Measurements from ENCODE around the gene SHISA8.
"Not testable (repeated sequence)": the region's sequence is repeated elsewhere in the genome, so short reads cannot be mapped to it uniquely, and the experiment has no call there.

The SHISA8 gene

DNA sequence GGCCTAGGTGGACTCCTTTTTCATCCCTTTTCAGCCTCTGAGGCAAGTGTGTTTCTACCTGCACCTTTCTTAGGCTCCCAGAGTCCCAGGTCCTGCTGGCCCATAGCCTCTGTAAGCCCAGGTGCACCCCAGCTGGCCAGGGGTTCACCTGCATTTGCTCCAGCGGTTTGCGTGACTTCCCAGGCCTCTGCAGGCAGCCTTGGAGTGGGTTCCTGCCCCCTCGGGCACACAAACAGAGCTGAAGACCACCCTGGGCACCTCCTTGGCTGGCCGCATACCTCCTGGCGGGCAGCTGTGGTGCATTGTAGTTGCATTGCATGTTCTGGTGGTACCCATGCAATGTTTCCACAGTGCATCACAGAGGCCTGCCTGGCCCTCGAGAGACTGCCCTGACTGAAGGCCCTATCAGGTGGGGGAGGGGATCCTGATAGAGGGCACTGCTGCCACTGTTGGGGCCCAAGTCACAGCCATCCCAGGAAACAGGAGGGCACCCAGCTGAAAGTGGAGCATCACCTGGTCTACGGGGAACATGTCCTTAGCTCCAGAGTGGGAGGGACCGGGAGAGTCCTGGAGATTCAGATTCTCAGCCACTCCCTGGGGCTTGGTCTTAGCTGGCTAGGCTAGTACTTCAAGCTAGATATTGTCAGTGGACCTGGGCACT, 14.1 kb downstream of the SHISA8 start:
- in situ Hi-C loops (cut with MboI; ENCODE audit: low sequenced_read_pairs) = no loop called here

DNA sequence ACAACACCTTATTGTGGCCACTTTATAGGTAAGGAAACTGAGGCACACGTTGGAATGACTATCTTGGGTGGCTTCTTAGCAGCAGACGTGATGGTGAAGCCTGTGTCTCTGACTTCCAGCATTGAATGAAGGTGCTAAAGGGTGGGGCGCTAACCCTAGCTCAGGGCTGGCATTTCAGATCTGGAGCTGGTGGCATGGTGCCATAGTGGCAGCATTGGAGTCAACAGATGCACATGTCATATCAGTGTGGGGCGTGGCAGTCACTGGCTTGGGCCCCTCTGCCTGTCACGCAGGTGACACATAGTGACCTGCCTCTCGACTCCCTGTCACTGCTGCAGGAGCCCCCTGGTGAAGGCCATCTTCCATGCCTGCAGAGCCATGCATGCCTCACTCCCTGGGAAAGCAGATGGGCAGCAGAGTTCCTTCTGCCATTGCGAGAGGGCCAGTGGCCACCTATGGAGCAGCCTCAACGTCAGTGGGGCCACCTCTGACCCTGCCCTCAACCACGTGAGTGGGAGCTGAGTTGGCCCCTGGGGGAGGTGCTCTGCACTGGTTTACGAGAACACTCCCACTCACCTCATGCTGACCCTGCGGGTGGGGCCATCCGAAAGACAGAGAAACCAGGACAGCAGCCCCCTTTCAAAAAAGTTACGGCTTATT, 14.8 kb downstream of the SHISA8 start:
- in situ Hi-C loops (cut with MboI; ENCODE audit: low sequenced_read_pairs) = no loop called here

DNA sequence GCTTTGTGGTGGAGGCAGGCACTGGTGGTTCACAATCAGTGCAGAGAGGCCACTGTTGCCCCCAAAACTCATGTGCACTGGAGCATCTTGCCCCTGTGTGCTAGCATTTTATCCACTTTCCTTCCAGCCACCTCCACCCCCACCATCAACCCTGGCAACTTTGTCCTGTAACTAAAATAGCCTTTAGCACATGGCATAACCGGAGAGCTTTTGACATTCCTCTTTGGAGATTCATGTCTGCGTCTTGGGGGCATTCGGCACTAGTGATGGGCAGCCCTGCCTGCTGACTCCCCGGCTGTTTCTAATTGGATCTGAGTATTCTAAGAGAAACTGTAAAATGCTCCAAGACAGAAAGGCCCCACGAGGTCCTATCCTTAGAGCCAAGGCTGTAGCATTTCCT, 15.8 kb downstream of the SHISA8 start:
- in situ Hi-C loops (cut with MboI; ENCODE audit: low sequenced_read_pairs) = no loop called here

DNA sequence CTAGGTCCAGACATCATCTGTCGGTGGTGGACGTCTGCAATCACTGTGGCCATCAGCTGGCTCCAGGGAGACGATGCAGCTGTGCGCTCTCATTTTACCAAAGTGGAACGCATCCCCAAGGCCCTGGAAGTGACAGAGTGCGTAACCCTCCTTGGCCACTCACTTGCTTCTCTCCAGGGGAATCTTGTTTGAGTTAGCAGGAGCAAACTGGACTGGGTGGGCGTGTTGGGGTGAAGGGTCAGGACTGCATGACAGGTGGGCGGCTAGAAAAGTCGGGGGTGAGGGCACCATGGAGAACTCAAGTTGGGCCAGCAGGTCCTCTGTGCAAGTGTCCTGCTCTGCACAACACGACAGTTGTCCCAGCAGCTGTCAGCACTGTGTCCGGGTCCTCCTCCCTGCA, 16.2 kb downstream of the SHISA8 start:
- in situ Hi-C loops (cut with MboI; ENCODE audit: low sequenced_read_pairs) = no loop called here

DNA sequence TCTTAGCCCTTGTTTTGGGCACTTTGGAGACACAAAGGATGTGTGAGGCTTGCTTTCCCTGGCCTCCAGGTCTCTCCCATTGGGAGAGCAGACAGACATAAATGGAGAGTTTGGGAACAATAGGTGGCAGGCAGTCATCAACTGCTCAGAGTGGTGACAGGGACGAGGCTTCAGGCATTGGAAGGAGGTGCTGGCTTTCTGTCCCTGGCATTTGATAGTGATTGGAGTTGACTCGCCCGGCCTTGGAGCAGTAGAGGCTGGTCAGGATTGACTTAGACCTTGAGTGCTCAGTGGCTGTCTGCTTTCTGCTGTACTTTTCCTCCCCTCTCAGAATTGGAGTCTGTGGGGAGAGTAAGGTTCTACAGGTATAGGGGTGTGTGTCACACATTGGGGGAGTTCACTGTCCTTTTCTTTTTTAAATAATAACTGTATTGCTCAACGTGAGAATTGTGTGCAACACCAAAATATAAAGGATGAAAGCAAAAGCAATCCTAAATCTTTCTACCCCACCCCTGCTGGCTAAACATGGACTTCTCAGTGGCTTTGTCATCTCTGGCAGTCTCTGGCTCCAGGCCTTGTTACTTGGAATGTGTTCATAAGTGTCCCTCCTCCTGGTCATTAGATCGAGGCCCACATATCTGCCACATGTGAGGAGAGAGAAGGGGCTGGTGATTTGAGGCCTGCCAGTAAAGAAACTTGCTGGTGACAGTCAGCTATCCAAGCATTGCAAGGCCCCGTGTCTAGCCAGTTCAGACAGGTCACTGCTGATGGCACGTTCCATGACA, 21.1 kb downstream of the SHISA8 start:
- in situ Hi-C loops (cut with MboI; ENCODE audit: low sequenced_read_pairs) = no loop called here

DNA sequence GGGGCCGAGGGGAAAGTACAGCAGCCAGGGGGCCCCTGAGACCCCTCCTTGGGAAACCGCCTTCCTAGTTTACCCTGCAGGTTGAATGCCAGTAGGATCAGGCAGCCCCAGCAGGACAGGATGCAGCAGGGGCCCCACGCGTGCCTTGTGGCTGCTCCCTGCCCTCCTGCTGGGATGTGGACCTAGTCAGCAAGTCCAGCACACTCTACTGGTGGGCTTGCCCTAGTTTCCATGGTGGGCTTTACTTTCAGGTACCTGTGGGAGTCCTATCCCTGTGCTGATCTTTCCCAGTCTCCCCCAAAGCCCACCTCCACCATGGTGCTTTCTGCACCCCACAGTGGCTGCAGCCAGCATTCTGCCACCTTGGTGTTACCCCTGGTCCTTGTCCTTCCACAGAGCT, 22.2 kb downstream of the SHISA8 start:
- in situ Hi-C loops (cut with MboI; ENCODE audit: low sequenced_read_pairs) = no loop called here

DNA sequence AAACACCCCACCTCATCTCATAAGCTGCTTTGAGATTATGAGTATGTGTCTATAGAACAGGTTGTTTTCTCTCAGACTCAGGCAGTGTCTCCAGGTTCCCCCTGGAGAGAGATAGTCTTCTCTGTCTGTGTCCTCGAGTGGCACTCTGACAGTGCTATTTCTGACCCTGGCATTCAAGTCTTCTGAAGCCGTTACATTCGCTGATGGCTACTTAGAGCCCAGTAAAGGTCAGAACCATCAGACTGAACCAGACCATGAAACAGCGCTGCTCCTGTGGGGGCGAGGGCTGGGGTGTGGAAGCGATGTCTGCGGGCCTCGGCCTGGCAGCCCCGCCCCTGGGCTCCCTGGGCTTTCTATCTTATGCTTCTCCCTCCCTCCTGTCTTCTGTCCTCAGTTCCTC, 23.5 kb downstream of the SHISA8 start:
- in situ Hi-C loops (cut with MboI; ENCODE audit: low sequenced_read_pairs) = no loop called here

DNA sequence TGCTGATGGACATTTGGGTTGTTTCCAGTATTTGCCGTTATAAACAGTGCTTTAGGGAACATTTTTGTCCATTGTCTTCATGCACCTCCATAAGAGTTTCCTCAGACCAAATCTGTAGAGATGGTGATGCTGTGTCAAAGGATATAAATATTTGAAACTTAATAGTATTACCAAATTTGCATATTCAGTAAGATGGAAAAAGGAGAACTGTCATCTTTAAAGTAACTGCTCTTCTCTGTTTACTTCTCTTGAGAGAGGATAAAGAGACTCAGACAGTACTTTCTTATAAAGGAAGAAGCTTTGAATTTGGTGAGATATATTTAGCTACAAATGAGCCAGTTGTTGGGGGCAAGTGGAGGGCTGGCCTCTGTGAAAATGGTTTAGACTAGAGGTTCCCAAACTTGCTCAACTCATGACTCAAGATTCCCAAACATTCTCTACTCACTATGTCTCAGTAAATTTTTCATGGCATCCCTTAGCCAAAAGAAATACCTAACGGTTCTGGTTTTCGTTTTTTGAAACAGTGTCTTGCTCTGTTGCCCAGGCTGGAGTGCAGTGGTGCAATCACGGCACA, 26.2 kb downstream of the SHISA8 start:
- in situ Hi-C loops (cut with MboI; ENCODE audit: low sequenced_read_pairs) = no loop called here

DNA sequence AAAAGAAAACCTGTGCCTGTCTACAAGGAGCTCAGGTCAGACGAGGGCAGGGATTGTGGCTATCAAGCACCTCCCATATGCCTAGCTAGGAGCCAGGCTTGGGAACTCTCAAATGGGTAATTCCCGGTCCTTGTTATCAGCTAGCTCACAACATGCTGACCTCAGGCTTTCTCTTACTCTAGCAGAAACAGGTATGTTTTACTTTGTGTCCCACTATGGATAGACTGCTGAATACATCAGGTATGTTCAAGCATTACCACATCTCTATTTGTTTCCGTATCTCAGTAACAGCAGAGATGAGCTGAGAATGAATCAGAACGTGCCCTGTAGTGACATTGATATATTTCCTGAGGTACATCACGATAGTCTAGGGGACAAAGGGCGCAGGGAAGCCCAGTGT, 29.4 kb downstream of the SHISA8 start:
- in situ Hi-C loops (cut with MboI; ENCODE audit: low sequenced_read_pairs) = no loop called here

DNA sequence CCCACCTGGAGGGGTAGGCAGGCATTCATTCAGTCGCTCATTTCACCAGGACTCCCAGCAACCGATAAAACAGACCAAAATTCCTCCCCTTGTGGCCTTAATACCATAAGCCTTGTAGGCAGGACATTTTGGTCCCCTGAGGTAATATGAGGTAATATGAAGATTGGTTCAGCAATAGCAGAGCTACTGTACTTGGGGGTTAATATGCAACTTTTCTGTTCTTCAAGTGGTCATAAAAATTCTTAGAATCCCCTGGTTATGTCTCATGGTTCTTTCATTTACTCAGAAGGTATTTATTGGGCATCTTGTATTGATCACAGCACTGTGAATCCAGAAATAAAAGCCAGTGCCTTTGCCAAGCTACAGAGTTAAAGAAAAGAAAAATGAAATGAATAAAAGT, 29.8 kb downstream of the SHISA8 start:
- in situ Hi-C loops (cut with MboI; ENCODE audit: low sequenced_read_pairs) = no loop called here

DNA sequence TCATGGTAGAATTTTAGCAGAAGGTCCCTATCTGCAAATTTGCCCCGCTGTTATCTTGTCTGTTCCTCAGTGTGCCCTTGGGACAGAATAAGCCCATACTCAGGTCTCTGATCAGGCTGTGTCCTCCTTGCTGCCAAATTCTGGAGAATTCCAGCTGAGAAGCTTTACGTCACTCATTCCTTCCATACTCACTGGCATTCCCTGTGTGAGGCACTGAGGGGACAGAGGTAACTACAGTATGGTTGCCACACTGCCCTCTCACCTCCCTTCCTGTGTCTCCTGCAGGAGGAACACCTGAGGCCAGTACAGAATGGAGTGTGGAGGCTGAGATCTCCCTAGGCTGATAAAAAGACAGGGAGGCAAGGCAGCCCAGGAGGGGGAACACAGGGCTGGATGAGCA, 31.5 kb downstream of the SHISA8 start:
- in situ Hi-C loops (cut with MboI; ENCODE audit: low sequenced_read_pairs) = no loop called here

DNA sequence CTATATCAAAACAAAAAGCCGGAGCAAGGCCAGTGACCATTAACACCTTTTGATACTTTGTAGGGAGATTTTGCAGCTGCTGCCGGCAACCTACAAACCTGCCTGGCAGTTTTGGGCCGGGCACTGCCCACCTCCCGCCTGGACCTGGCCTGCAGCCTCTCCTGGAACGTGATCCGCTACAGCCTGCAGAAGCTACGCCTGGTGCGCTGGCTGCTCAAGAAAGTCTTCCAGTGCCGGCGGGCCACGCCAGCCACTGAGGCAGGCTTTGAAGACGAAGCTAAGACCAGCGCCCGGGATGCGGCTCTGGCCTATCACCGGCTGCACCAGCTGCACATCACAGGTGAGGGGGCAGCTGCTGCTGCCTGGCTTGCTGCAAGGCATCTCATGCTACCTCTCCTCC, 34.2 kb downstream of the SHISA8 start:
- in situ Hi-C loops (cut with MboI; ENCODE audit: low sequenced_read_pairs) = no loop called here

DNA sequence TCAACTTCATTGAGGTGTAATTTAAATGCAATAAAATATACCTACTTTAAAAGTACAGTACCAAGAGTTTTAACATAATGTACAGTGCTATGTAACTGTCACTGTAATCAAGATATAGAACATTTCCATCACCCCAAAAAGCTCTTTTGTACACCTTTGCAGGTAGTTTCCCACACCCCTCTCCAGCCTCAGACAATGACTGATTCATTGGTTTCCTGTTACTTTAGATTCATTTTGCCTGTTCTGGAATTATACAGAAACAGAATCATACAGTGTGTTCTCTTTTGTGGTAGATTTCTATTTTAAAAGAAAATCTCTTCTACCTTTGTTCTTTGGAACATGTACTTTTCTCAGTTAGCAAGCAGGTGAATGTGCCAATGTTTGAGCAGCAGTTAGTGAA, 38.2 kb downstream of the SHISA8 start:
- in situ Hi-C loops (cut with MboI; ENCODE audit: low sequenced_read_pairs) = no loop called here

DNA sequence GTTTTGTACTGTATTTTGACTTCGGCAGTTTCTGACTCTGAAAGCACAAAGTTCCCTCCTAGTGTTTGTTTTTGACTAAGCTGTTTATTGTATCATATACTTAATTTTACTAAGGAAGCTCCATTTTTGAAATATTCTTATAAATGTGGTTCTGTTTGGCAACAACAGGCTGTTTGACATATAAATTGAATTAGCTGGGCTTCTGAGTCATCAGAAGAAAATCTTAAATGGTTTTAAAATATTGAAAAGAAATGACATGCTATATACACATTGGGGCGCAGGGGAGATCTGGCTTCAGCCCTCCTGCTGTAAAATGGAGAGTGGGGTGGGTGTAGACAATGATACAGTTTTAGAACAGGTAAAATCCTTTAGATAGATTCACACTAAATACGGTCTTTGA, 38.6 kb downstream of the SHISA8 start:
- in situ Hi-C loops (cut with MboI; ENCODE audit: low sequenced_read_pairs) = no loop called here

DNA sequence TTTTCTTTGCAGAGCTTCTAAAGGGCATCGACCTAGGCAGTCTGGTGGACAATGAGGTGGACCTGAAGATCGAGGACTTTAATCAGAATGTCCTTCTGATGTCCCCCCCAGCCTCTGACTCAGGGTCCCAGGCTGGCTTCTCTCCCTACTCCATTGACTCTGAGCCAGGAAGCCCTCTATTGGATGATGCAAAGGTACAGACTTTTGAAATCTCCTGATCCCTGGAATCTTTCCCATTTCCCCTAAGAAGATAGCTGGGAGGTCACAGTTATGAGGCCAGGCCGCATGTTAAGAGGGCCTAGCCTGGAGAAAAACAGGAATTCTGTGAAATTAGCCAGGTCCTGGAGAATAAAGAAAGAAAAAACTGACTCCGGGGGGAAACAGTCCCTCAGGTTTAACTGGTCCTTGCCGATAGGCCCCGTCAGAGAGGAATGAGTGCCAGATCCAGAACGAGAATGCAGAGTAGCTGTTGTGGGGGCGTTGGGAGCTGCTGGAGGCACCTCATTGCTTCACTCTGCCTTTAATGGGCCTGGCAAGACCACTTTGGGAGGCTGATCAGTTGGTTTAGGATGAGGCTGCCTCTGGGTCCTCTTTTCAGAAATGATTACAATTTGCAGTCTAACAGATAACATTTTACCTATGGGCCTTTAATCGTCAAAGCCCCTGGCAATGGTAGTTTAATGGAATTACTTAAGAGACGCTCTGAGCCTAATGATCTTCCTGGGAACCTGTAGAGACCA, 39.2 kb downstream of the SHISA8 start:
- in situ Hi-C loops (cut with MboI; ENCODE audit: low sequenced_read_pairs) = no loop called here

DNA sequence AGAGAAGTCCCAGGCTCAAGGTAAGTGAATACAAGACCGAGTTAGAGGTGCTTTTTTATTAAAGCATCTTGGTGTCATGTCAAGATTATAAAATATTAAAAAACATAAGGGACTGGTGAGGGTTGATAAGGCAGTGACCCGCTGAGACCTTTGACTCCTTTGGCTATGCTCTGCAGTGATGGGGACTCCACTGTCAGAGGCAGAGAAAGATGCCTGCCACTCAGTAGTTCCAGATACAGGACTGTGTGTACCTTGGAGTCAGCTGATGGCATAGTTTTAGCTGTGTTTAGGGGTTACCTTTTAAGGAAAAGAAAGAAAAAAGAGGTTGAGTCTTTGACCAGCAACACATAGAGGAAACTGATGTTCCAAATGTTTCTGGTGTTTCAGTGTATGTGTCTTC, 40.8 kb downstream of the SHISA8 start:
- in situ Hi-C loops (cut with MboI; ENCODE audit: low sequenced_read_pairs) = no loop called here

DNA sequence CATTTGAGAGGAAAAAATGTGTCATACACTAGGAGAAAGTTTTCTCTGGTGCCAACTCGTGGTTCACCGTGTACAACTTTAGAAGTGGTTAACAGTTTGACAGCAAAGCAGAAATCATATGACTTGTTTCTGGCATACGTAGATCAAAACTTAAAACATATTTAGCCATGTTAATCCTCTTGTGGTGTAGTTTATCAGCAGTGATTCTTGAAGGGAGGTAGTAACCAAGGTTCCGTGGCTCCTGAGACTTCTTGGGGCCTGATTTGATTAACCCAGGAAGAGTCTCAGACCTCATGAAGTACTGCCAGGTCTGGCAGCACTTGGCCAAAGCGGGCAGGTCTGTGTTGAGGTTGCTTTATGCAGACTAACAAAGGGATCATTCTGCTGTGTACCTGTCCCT, 41.5 kb downstream of the SHISA8 start:
- in situ Hi-C loops (cut with MboI; ENCODE audit: low sequenced_read_pairs) = no loop called here

DNA sequence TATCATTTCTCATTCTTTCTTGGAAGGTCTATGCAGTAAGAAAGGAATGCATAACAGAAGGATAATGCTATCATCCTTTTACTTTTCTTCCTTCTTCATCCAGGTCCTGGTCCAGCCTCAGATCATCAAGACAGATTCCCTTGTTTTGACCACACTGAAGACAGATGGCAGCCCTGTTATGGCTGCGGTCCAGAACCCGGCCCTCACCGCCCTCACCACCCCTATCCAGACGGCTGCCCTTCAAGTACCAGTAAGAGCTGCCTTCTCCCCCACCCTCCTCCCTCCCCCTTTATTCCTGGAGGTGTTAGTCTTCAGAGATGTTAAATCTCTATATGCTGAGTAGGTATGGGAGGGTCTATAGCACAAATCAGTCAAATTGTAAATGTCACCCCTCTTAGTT, 44.1 kb downstream of the SHISA8 start:
- in situ Hi-C loops (cut with MboI; ENCODE audit: low sequenced_read_pairs) = no loop called here

DNA sequence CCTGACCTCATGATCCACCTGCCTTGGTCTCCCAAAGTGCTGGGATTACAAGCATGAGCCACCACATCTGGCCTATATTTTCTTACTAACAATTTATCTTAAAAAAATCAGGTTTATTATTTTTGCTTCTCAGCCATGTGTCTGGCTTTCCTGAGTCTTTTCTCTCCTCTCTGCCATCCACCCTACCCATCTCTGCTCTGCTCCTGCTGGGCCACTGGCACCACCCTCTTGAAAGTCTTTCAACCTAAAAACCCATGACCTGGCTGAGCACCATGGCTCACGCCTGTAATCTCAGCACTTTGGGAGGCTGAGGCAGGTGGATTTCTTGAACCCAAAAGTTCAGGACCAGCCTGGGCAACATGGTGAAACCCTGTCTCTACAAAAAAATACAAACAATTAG, 44.8 kb downstream of the SHISA8 start:
- in situ Hi-C loops (cut with MboI; ENCODE audit: low sequenced_read_pairs) = not testable (repeated sequence)

DNA sequence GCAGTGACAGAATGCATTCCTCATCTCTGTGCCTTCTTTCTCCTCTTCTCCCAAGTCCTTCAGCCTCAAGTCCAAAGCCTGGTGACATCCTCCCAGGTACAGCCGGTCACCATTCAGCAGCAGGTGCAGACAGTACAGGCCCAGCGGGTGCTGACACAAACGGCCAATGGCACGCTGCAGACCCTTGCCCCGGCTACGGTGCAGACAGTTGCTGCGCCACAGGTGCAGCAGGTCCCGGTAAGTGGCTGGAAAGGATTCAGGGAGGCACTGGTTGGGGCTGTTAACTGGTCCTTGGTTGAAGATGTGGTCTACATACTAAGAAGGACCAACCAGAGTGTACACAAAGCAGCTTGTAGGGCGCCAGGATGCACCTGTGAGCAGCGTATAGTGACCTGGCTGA, 46.3 kb downstream of the SHISA8 start:
- in situ Hi-C loops (cut with MboI; ENCODE audit: low sequenced_read_pairs) = no loop called here

DNA sequence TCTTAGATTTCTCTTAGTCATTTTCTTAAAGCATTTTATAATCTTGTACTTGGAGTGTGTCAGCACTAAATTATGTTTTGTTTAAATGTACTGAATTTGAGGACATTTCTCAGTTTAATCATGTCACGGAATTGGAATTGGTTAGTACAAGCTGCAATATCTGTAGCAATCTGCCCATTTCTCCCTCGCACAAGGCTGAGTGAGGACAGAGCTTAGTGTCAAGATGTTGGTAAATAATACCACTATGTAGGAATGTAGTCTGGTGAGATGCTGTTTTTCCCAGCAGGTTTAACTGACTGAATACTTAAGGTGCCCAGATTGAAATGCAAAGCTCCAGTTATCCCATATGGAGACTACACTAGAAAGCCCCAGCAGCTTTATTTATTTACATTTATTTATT, 51.4 kb downstream of the SHISA8 start:
- in situ Hi-C loops (cut with MboI; ENCODE audit: low sequenced_read_pairs) = no loop called here
